Measurements from ENCODE around the gene ATL2.

- TF ChIP-seq CTCF (IDR thresholded peaks at IDR 0.05; ENCODE audit: low read depth, low read length) (no peak), EZH2phosphoT487 (IDR thresholded peaks at IDR 0.05; ENCODE audit: low read depth) (no peak)
Measured at GRCh38 chr2:38405917-38406596, 29.0 kb upstream of the ATL2 start.
